HG03432 (cell line): Measurements from ENCODE around the gene PAQR9.
A peak's percentile ranks its signal among the peaks of the same experiment; 100 is the strongest.
"Not testable (repeated sequence)": the region's sequence is repeated elsewhere in the genome, so short reads cannot be mapped to it uniquely, and the experiment has no call there.

ENCODE experiments used
- ATAC-seq: cut with Tn5 transposase; IDR thresholded peaks from one replicate; pipeline ENCODE4 v1.9.1; 2021; ENCODE audit warnings: mild to moderate bottlenecking, moderate library complexity; ENCODE audit not compliant: unreplicated experiment

Gene PAQR9, protein sequence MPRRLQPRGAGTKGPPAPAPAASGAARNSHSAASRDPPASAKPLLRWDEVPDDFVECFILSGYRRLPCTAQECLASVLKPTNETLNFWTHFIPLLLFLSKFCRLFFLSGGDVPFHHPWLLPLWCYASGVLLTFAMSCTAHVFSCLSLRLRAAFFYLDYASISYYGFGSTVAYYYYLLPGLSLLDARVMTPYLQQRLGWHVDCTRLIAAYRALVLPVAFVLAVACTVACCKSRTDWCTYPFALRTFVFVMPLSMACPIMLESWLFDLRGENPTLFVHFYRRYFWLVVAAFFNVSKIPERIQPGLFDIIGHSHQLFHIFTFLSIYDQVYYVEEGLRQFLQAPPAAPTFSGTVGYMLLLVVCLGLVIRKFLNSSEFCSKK

DNA sequence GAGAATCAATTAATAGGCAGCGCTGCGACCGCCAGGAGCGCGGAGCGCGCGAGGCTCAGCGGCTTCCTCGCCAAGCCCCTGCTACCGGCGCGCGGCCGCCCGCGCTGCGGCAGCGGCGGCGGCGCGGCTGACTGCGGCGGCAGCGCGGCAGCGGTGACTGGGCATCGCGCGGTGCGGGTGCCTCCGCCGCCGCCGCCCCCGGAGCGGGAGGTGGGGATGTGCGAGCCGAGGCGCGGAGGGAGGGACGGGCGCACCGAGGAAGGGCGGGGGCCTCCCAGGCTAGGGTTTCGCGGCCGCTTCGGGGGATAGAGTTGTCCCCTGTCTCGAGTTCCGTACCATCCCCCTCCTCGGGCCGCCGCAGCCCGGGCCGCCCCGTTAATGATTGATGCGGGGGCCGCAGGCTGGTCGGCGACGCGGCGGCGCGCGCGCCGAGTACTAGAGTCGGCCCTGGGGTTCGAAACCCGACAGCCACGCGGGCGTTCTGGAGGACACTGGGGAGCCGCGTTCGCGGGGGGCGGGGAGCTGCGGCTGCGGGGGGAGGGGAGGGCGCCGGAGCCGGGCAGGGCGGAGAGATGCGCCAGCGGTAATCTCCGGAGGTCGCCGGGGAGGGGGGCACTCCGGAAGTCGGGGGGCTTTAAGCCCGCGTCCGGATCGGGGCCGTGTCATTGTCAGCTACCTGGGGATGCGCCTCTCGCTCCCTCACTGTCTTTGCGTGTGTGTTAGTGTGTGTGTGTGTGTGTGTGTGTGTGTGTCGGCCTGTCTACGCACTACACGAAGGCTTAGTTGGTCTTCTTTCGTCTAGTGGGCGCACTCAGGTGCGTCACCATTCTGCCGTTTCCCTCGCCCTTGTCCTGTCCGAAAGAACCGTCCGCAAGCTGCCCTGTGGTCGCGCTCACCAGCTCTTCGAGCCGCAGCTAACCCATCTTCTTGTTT, at the start of gene PAQR9:
PAQR9 (minus strand) TSS at position 159 of the 933 bp plus-strand sequence. CDS start 338 bp downstream, outside the sequence.
- peak; percentile 65 for ATAC-seq

DNA sequence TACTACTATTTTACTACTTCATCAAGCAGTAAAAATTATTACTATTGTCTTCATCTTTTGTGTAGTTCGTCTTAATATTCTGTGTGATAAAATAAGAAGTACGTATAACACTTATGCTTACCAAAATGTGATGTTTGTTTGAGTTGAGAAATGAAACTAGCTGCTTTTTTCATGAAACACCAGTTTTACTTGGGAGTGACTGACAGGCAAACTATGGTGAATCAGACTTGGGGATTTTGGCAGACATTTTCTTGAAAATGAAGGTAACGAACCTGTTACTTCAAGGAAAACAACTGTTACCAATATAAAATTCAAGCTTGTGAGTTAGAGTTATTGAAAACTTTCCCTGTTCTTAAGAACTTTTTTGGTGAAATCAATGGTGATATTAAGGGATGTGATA, 48.2 kb upstream of the PAQR9 start:
- ATAC-seq = no peak

DNA sequence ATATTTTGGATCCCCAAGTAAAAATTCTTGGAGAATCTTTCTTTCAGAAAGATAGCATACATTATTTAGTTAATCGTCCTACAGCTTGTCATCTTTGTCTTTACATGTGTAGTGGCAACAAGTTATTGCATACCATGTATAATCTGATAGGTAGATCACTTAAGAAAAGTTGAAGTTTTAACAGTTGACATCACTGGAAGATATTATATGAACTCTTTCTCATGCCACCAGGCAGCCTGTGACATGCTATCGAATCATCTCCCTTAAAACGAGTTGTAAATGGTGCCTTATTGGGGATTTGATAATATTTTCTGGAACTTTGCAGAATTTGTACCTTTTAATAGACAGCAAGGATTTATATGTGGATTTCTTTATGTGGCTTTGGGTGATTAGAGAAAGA, 46.5 kb upstream of the PAQR9 start:
- ATAC-seq = no peak

DNA sequence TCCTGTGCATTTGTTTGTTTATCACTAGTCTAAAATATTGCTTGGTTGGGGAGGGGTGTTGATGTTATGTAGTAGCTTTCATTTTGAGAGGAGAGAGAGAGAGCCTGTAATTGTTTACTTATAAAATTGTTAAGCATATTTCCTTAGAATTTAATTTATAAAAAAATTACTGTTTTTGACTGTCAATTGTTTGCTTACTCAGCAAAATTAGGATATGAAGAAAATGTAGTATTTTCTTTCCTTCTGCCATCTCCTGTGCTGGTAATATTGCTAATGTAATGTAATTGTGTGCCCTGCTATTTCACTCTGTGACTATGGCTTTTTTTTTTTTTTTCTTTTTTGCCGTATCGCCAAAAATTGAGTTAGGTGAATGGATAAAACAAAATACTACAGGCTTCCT, 41.3 kb upstream of the PAQR9 start:
- ATAC-seq = no peak

DNA sequence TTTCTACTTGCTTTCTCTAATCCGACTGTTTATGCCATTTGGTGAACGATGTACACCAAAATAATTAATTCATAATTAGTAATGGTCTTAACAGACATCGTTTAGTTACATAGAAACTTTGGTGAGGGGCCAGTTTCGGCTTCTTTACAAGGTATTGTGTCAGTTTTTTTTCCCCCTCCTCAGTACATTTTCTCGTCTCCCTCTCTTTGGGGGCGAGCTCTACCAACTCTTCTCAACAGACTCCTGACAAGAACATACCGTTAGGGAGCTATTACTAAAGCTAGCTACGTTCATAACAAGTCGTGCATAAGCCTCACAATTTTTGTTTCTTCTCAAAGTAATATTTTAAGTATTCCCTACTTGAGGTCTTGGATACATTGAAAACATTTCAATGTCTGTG, 39.3 kb upstream of the PAQR9 start:
- ATAC-seq = no peak

DNA sequence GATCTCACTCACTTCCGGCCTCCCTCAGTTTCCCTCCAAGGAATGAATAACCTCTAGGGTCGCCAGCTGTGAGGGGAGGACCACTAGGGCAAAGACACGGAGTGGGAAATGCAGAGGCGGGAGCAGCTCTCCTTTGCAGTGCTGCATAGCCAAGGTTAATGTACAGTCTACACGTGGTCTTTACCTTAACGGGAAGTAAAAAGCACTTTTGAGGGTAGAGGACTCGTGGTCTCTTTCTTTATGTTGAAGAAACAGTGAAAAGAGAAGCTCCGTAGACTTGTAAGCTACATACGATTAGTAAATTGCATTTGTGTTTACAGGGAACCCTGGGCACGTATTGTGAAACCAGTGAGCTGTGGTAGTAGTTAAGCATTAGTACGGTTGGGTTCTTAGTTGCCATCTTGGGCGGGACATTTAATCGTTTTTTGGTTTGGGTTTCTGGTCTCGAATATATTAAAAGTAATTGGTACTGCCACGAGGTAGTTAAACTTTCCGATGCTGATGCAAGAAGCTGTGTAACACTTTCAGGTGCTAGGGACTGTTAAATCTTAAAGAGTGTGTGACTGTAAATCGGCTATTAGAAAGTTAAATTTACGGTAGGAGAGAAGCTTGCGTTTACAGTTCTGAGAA, 38.7 kb upstream of the PAQR9 start:
- ATAC-seq = peak; percentile 34

DNA sequence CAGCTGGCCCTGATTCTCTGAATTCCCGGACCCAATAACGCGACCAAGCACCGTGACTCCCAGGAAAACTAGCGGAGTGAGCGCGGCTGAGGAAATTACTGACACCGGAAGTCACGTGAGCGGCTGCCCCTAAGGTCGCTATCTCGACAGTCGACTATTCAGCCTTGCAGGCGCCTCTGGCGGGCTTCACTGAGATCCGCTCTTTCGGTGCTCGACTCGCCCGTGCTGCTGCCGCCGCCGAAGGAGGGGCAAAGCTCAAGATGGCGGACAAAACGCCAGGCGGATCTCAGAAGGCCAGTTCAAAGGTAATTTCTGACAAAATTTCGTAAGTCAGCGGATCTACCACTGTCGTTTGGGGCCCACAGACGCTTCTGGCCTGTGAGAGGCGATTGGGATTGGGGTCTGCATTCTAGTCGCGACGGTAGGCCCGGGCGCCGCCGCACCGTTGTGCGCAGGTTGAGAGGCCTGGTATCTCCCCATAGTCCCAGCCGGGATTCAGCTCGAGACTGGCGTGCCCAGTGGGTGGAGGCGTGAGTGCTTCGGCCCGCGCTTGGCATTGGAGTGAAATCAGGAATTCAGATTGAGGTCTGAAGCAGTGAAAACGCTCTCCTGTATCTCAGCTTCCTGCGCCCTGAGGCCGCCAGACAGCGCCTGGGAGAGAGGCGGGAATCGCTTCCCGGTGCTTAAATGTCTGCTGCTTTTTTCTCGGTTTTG, 38.1 kb upstream of the PAQR9 start, which contains the start of gene U2SURP:
U2SURP (plus strand) TSS at position 202 of the 714 bp plus-strand sequence; CDS start at position 261, 59 bp downstream.
- ATAC-seq = peak; percentile 86

DNA sequence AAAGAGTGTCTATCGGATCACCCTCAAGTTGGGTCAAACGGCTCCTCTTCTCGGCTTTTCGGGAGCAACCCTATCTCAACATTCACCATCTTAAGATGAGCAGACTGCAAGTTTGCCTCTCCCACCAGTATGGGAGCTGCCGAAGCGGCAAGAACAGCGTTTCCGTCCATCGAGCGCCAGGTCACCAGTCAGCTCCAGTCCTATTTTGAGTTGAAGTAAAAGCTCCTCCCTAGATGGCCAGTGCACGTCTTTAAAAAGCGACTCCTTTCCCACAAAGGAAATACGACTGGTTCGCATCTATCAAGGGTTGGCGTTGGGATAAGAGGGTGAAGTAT, 37.5 kb upstream of the PAQR9 start:
- ATAC-seq = peak; percentile 74

DNA sequence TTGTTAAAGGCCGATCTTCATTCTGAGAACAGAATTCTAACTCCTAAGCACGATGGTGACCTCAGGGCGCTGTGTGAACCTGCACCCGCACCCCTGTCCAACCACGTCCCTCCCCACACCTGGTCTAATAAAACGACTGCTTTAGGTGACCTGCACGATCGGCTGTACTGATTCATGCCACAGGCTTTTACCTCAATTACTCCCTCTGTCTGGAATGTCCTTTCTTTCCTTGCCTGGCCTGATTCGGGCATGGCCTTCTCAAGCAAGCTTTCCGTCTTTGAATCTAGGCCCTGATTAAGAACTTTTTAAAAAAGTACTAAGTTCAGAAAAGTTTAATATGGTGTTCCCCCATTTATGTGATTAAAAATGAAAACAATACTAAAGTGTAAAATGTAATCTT, 37.1 kb upstream of the PAQR9 start:
- ATAC-seq = no peak

DNA sequence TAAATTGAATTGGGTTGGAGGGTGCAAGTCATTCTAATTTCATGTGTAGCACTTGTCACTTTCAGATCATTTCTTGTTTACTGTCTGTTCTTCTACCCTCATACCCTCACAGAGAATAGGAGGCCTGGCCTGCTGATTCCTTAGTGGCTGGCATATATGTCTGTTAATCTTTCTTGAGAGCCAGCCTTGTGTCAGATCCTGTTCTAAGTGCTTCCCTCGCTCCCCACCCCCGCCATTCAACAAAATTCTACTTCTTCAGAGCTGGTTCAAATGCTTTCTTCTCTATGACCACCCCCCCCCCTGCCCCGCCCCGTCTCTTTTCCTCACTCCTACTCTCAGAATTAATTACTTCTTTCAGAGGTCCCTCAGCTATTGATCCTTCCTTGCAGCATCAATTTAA, 36.4 kb upstream of the PAQR9 start:
- no peak for ATAC-seq

DNA sequence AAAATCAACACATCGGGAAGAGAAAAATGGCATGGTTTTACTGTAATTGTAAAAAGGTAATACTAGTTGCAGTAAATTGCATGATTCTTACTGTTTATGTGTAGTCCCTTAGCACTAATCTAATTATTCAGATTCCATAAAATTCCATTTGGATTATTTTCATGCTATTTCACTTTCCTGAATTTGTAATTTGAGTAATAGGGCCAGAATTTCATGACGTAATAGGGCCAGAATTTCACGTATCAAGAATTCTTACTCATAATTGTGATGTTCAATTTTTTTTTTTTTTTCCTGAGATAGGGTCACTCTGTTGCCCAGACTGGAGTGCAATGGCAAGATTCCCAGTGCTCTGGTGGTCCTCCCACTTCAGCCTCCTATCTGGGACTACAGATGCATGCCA, 35.0 kb upstream of the PAQR9 start:
- ATAC-seq = no peak

DNA sequence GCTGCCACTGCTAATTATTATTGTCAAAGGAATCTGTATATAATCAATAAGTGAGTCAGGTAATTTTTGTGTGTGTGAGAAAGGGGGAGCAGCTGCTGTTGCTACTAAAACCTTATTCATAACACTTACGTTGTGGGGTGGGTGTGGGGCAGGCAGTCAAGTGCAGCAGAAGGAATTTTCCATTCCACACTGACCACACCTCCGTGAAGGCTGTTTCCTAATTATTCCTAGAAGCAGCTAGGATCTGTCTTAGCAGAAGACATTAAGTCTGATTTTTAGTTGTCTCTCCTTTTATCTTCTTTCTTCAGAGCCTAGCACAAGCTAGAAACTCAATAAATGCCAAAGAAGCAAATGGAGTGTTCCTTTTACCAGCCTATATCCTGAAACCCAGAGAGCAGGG, 33.9 kb upstream of the PAQR9 start:
- no peak for ATAC-seq

DNA sequence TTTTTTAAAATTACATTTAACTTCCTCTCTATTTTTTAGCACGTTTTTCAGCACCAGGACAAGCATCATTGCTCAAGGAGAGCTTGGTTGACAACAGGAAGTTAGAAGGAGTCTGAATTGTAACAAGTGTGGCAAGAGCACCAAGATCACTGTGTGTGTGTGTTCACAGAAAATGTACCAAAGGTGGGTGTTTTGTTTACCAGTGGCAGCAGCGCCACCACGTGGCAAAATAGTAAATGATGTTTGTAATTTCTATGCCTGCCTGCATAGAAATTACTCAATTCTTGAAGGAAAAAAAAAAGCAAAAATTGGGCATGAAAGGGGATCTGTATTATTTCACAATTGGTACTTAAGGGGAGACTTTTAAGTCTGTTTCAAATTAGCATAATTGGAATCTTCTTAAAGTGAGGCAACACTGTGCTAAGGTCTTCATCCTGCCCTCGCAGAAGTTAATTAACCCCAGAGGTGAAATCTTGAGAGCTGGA, 30.5 kb upstream of the PAQR9 start:
- peak; percentile 75 for ATAC-seq

DNA sequence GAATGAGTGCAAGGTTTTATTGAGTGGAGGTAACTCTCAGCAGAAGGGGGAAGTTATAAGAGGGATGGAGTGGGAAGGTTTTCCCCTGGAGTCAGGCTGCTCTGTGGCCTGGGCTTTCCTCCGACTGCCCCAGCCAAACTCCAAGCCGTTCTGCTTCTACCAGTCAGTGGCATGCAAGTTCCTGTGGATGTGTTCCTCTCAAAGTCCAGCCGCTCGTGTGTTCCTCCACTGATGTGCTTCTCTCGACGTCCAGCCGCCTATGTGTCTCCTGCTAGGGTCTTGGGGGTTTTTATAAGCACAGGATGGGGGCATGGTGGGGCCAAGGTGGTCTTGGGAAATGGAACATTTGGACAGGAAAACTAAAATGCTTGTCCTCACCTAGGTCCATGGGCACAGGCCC, 28.8 kb upstream of the PAQR9 start:
- ATAC-seq = no peak

DNA sequence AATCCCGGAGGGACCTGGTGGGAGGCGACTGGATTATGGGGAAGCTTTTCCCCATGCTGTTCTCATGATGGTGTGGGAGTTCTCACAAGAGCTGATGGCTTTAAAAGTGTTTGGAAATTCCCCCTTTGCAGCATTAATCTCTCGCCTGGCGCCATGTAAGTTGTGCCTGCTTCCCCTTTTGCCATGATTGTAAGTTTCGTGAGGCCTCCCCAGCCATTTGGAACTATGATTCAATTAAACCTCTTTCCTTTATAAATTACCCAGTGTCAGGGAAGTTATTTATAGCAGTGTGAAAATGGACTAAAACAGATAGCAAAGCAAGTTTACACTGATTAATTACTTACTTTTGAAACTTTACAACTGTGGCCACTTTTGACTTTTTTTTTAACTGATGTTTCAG, 27.2 kb upstream of the PAQR9 start:
- no peak for ATAC-seq

DNA sequence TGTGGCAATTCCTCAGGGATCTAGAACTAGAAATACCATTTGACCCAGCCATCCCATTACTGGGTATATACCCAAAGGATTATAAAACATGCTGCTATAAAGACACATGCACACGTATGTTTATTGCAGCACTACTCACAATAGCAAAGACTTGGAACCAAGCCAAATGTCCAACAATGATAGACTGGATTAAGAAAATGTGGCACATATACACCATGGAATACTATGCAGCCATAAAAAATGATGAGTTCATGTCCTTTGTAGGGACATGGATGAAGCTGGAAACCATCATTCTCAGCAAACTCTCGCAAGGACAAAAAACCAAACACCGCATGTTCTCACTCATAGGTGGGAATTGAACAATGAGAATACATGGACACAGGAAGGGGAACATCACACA, 25.4 kb upstream of the PAQR9 start:
- not testable (repeated sequence) for ATAC-seq

DNA sequence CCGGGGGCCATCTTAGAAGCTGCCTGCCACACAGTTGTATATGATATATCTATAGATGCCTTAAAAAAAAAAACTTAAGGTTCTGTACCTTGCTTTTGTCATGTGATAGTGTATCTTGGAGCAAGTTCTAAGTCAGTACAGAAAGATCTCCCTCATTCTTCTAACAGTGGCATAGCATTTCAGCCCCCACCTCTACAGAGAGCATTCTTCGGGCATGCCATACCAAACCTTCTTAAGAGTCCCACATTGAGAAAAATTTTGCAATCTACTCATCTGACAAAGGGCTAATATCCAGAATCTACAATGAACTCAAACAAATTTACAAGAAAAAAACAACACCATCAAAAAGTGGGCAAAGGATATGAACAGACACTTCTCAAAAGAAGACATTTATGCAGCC, 24.7 kb upstream of the PAQR9 start:
- ATAC-seq = not testable (repeated sequence)

DNA sequence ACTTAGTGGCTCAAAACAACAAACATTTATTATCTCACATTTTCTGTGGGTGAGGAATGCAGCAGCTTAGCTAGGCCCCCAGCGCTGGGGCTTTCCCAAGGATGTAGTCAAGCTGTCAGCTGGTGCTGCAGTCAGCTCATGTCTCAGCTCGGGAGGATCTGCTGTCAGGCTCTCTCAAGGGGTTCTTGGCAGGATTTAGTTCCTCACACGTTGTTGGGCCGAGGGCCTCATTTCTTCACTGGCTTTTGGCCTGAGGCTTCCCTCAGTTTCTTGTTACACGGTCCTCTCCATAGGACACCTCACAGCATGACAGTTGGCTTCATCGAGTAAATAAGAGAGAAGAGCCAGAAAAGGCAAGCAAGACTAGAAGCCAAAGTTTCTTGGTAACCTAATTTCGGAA, 24.2 kb upstream of the PAQR9 start:
- ATAC-seq = peak; percentile 82

DNA sequence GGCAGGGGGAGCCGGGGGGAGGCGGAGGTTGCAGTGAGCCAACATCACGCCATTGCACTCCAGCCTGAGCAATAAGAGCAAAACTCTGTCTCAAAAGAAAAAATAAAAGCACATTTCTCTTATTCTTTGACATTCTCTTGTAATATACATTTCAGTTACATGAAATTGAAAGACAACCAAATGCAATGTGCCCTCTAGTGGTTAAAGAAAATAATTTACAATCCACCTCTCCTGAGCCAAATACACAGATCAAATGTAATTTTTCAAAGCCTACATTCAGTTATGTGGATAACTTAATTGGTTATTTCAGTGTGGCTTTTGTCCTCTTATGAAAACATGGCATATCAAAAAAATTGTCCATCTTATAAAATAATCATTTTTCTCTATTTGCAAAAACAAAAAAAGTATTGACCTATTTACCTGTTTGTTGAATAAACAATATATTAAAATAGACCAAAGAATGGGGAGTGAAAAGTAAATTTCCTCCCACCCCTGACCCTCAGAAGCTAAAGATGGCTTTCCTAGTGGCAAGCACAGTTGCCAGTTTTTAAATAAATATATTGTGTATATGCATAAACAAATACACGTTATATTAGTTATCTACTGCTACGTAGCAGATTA, 23.7 kb upstream of the PAQR9 start:
- ATAC-seq = peak; percentile 47

DNA sequence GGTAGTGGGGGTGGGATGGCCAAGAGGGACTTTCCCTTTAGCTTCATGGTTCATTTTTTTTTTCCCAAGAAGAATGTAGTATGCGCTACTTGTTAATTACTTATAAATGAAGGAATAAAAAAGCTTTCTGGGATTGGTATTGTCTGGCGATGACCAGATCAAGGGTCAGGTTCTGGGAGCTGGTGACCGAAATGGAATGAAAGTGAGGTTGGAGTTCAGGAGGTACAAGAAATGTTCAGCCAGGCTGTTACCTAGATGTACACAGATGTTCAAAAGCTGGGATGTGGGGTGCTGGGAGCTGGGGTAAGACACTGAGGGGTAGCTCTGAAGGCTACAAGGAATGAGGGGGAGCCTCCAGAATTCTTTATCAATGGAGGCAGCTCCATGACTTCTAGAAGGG, 20.8 kb upstream of the PAQR9 start:
- no peak for ATAC-seq
